ENCODE results near the gene NOXA1. TPM values are rescaled to one million over a fixed set of nuclear protein-coding genes. Genes with fewer than 3 reads are reported as not detected.

The NOXA1 gene
- total RNA-seq, 1 experiment from 2014 or later, result 0.28 TPM

GRCh38 chr9:137434498-137435380 is 11.5 kb downstream of the NOXA1 start:
- intact Hi-C loops (cut with micrococcal nuclease; ENCODE audit: unreplicated experiment), result no loop called here
- Histone ChIP-seq H3K9me3 (ENCODE audit: low read depth, low read length, poor library complexity, severe bottlenecking) (no peaks in the 10 kb centered on the region), H3K27me3 (replicated peaks; ENCODE audit: insufficient read depth, low read depth, low read length, poor library complexity) (no peaks in the 10 kb centered on the region), H3K27ac (ENCODE audit: low read depth, low read length, poor library complexity, severe bottlenecking) (no peak overlapping the region), H3K36me3 (ENCODE audit: insufficient read depth, low read length, poor library complexity, severe bottlenecking) (no peaks in the 10 kb centered on the region), H3K4me3 (ENCODE audit: low read depth, low read length, poor library complexity, severe bottlenecking) (no peak overlapping the region), H3K4me1 (ENCODE audit: insufficient read depth, low read length, poor library complexity, severe bottlenecking) (no peaks in the 10 kb centered on the region)
- CTCF ChIA-PET, result no interaction called here
- no peak for TF ChIP-seq EZH2 (IDR thresholded peaks at IDR 0.05; ENCODE audit: borderline replicate concordance, low read depth, low read length, poor library complexity, severe bottlenecking)
- TF ChIP-seq CTCF (conservative IDR thresholded peaks at IDR 0.05; ENCODE audit: low read depth, low read length), result no peak
- POLR2A ChIA-PET (ENCODE audit: low non-redundant PET), result no interaction called here
- no peak for DNase-seq (ENCODE audit: low spot score)
- no TSS peak for BruUV-seq (replicated peaks)

DNA sequence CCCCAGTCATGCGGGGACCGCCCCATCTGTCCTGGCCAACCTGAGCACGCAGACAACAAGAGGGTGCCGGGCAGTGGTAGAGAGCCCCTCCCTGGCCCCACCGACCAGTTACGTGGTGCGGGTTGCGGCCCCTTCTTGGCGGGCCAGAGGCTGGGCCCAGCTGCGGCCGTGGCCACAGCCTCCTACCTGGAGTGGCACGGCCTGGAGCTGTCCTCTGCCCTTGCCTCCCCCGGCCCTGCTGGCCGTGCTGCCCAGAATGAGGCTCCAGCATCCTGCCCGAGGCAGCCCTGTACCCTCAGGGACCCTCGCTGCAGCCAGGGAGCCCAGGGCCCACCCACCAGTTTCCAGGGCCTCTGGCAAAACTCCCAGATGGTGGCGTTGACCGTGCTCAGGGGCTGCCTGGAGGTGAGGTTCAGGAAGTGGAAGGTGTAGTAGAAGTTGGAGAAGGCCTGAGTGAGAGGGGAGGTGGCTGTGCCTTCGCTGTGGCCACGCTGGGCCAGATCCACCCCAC is 12.2 kb downstream of the NOXA1 start:
- CTCF ChIA-PET, result no interaction called here
- Histone ChIP-seq H3K36me3 (ENCODE audit: insufficient read depth, low read length, poor library complexity, severe bottlenecking) (no peaks in the 10 kb centered on the region), H3K27me3 (replicated peaks; ENCODE audit: insufficient read depth, low read depth, low read length, poor library complexity) (no peaks in the 10 kb centered on the region), H3K4me1 (ENCODE audit: insufficient read depth, low read length, poor library complexity, severe bottlenecking) (no peaks in the 10 kb centered on the region), H3K9me3 (ENCODE audit: low read depth, low read length, poor library complexity, severe bottlenecking) (no peaks in the 10 kb centered on the region), H3K4me3 (ENCODE audit: low read depth, low read length, poor library complexity, severe bottlenecking) (no peak overlapping the region), H3K27ac (ENCODE audit: low read depth, low read length, poor library complexity, severe bottlenecking) (no peak overlapping the region)
- DNase-seq (ENCODE audit: low spot score), result no peak
- POLR2A ChIA-PET (ENCODE audit: low non-redundant PET), result no interaction called here
- intact Hi-C loops (cut with micrococcal nuclease; ENCODE audit: unreplicated experiment), result no loop called here
- no TSS peak for BruUV-seq (replicated peaks)
- TF ChIP-seq EZH2 (IDR thresholded peaks at IDR 0.05; ENCODE audit: borderline replicate concordance, low read depth, low read length, poor library complexity, severe bottlenecking), result no peak
- TF ChIP-seq CTCF (conservative IDR thresholded peaks at IDR 0.05; ENCODE audit: low read depth, low read length), result no peak

- Histone ChIP-seq H3K27ac (ENCODE audit: low read depth, low read length, poor library complexity, severe bottlenecking) (no peak overlapping the region), H3K27me3 (replicated peaks; ENCODE audit: insufficient read depth, low read depth, low read length, poor library complexity) (no peaks in the 10 kb centered on the region), H3K4me1 (ENCODE audit: insufficient read depth, low read length, poor library complexity, severe bottlenecking) (no peaks in the 10 kb centered on the region), H3K4me3 (ENCODE audit: low read depth, low read length, poor library complexity, severe bottlenecking) (no peak overlapping the region), H3K36me3 (ENCODE audit: insufficient read depth, low read length, poor library complexity, severe bottlenecking) (no peaks in the 10 kb centered on the region), H3K9me3 (ENCODE audit: low read depth, low read length, poor library complexity, severe bottlenecking) (no peaks in the 10 kb centered on the region)
- ChIA-PET CTCF (interaction anchor here (0.7 kb wide), 1 partner anchor 144 kb away, joined by 3 read pairs; no protein-coding TSS in a partner anchor), POLR2A (ENCODE audit: low non-redundant PET) (no interaction called here)
- no peak for DNase-seq (ENCODE audit: low spot score)
- TF ChIP-seq EZH2 (IDR thresholded peaks at IDR 0.05; ENCODE audit: borderline replicate concordance, low read depth, low read length, poor library complexity, severe bottlenecking) (no peak), CTCF (conservative IDR thresholded peaks at IDR 0.05; ENCODE audit: low read depth, low read length) (no peak)
- intact Hi-C loops (cut with micrococcal nuclease; ENCODE audit: unreplicated experiment), result no loop called here
- no TSS peak for BruUV-seq (replicated peaks)
Observed at GRCh38 chr9:137435980-137436760, 13.0 kb downstream of the NOXA1 start.
